GM12865 (cell line): ENCODE measurements around the gene CEP295NL.
"Not testable (repeated sequence)": the region's sequence is repeated elsewhere in the genome, so short reads cannot be mapped to it uniquely, and the experiment has no call there.

Experiments used
- DNase-seq: peaks from one replicate; pipeline ENCODE4 v3.0.0; 2010; ENCODE audit warnings: low read depth
- H3K4me3 ChIP-seq: 2 replicates; pipeline ENCODE4 v1.5.1; 2011; ENCODE audit warnings: mild to moderate bottlenecking, low read depth, low read length, control low read depth
- CTCF ChIP-seq: IDR thresholded peaks from 2 replicates; pipeline ENCODE4 v1.5.1; 2011; ENCODE audit warnings: low read length, control low read depth, low read depth, inconsistent platforms; ENCODE audit not compliant: insufficient read depth; ENCODE audit errors: missing control alignments

CEP295NL gene

GRCh38 chr17:78913115-78913514, 10.1 kb upstream of the CEP295NL start:
- no peak for DNase-seq
- TF ChIP-seq CTCF: no peak
- no peak overlapping the region for H3K4me3 ChIP-seq

GRCh38 chr17:78912082-78912481, 9.1 kb upstream of the CEP295NL start:
- no peak for DNase-seq
- TF ChIP-seq CTCF: no peak
- no peak overlapping the region for H3K4me3 ChIP-seq

GRCh38 chr17:78911543-78911942, 8.5 kb upstream of the CEP295NL start:
- H3K4me3 ChIP-seq, DNase-seq: not testable (repeated sequence)

- no peak for TF ChIP-seq CTCF
- DNase-seq: no peak
Measured at GRCh38 chr17:78910497-78911284, 7.7 kb upstream of the CEP295NL start.

GRCh38 chr17:78908426-78908825, 5.4 kb upstream of the CEP295NL start:
- no peak for TF ChIP-seq CTCF
- DNase-seq: no peak
- no peak overlapping the region for H3K4me3 ChIP-seq

More at GRCh38 chr17:78910497-78911284, 7.7 kb upstream of the CEP295NL start:
- no peak overlapping the region for H3K4me3 ChIP-seq

- H3K4me3 ChIP-seq: no peak overlapping the region
- no peak for DNase-seq
- TF ChIP-seq CTCF: no peak
Measured at GRCh38 chr17:78905541-78905940, 2.5 kb upstream of the CEP295NL start.

GRCh38 chr17:78905116-78905515, 2.1 kb upstream of the CEP295NL start:
- no peak for TF ChIP-seq CTCF
- H3K4me3 ChIP-seq: no peak overlapping the region
- DNase-seq: no peak
